ENCODE measurements around the gene SERTAD2. TPM values are rescaled to one million over a fixed set of nuclear protein-coding genes. Genes with fewer than 3 reads are reported as not detected.

SERTAD2 gene
- total RNA-seq, 1 experiment from 2014 or later, result 20.1 TPM

DNA sequence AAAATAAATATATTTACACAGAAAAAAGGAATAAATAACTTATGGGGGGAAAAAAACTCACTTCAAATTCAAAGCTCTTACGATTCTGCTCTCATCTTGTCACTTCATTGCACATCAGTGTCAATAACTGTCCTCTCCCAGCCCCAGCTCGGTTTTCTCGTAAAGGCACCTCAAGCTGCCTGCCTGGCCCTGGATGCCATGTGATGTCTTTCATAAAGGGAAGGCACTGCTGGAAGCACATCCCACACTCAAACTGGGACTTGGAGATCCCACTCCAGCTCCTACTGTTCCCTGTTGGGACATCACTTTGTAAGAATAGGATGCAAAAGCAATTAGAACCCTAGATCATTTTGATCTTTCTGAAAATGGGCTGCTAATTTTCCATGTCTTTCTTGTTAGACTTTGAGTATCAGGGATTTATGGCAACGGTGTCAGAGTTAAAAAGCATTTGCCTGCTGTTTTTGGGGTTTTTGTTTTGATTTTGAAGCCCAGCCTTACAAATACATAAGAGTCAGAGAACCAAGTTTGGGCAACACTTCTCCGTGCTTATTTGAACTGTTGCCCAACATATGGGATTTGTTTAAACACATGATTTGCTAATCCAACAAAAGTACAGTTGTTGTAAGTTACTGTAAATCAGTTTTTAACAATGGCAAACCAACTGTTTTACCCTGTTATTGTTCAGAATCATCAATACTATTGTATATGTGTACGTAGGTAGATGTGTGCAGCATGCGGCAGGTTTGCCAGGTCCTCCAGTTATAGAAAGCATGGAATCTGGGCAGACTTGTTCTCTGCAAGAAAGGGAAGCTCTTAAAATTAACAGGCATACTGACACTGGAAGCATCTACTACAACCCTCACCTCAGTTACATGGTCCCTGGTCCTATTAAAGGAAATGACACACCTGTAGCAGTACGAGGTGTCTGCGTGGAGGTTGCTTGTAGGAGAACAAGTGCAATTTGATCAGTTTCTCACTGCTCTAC, 20.6 kb downstream of the SERTAD2 start:
- no peak for DNase-seq (ENCODE audit: extremely low read depth, low read depth)

DNA sequence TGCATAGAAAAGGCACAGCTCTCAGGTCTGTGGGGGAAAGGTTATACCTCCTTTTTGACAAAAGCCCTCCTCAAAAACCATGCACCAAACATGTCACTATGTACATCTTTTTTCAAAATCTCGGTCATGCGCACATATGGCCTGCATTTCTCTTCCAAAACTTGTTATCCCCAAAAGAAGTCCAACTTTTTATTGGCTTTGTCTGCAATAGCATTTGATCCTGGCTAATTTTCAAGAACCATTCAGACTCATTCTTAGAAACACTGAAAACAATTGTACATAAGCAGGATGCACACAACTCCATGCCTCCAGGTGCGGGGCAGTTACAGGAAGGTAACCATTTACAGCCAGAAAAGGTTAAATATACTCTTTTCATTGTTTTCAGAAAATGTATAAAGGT, 21.9 kb downstream of the SERTAD2 start:
- no peak for DNase-seq (ENCODE audit: extremely low read depth, low read depth)

DNA sequence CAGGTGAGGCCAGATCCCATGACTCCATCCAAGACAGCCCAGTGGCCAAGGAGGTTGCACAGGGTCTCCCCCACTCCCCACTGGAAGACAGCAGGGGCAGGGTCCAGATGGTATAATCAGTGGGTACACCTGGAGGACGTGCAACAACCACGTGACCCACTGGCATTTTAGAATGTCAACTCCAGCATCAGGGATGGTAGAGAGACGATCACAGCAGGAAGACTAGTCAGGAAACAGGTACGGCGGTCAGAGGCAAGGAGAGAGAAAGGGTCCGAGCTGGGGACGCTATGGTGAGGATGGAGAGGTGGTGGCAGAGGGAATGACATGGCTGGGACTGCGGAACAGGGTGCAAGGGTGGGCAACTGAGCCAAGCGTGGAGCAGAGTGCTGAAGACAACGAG, 23.0 kb downstream of the SERTAD2 start:
- no peak for DNase-seq (ENCODE audit: extremely low read depth, low read depth)

DNA sequence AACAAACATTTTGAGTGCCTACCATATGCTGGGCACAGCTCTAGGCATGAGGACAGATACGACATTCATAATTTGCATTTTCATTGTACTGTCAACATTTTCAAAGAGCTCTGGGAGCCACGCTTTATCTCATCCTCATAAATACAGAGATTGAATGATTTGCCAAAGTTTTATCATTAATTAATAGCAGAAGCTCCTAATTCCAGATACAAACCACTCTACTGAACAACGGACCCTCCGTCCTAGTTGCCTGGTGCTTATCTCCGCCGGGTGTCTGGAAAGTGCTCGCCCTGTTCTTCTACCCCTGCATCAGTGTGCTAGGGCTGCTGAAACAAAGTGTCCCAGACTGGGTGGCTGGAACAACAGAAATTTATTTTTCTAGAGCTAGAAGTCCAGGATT, 23.8 kb downstream of the SERTAD2 start:
- no peak for DNase-seq (ENCODE audit: extremely low read depth, low read depth)

DNA sequence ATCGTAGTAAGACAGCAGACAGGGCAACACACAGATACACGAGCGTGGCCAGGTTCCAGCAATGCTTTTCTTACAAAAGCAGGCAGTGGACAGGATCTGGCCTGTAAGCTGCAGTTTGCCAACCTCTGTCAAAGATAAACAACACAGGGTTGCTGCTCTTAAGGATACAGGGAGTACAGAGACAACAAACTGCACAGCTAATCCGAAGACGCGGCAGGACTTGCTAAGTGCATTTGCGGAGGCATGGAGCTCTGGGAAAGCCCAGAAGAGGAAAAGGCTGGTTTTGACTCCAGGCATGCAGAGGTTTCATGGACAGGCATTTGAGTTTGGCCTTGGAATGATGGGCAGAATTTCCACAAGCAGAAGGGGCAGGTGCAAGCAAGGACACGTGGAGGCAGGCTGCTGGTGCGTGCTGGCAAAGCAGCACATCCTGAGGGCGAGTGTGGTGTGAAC, 24.4 kb downstream of the SERTAD2 start:
- DNase-seq (ENCODE audit: extremely low read depth, low read depth), result no peak

DNA sequence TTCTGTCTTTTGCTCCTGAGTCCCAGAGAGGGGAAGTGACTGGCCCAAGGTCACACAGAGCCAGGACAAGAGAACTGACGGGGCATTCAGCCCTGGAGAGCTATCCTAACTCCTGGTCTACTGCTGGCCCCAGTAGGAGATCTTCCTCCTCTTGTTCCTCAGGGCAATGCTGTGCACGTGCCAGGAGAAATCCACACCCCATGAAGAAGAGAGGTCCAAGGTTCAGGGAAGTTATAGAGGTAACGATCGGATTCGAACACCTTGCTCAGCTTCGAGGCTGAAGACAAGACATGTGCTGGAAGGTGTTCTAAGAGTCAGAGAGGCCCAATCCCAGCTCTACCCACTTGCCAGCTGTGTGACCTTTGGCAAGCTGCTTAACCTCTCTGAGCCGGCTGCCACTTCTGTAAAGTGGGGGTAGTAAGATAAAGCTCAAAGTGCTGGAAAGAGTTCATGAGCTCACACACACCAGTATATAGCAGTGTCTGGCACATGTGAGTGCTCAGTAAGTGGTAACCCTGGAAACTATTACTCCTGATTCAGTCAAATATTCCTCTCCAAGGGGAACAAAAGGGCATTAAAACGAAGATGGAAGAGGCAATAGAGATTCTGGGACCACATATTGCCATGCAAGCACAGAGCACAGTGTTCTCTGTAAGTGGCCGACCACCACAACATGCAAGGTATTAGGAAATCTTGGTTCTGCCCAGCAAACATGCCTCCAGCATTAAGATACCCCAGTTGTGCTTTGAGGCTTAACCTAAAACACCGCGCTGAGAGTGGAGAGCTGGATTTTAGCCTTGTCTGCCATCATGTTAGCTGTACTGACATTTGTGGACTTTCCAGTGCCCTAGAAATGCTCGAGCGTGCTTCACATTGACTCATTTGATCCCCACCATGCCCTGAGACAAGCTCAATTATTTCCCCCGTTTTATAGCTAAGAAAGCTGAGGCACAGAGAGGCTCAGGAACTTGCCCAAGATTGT, 25.6 kb downstream of the SERTAD2 start:
- DNase-seq (ENCODE audit: extremely low read depth, low read depth), result no peak

DNA sequence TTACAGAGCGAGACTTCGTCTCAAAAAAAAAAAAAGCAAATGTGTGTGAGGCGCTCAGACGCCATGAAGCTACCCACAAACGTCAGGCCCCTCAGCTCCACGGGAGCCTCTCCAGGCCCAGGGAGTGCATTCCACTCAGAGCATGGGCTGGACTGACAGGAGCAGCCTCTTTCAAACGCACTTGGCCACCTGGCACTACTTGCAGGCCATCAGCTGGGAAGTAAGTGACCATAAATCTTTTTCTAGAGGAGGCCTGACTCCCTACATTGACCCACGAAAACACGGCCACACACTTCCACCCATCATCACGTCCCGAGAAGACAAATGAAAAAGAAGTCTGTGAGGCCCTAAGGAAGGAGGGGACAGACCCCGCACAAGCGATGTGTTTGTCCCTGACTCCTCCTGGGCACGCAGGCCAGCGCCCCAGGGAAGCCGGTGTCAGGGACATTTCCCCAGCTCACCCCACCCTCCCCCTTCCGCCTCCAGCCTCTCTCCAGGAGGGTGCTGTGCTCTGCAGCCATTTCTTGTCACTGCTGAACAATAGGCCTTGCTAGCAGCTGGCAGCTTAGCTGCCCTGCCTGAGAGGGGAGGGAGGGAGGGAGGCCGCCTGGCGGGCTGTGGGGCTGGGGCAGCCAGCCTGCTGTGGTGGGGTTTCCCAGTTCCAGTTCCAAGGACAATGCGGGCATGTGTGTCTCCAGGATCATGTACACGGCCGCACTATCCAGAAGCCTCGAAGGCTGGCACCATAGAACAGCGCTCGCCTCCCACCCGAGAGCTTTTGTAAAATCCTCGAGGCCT, 26.6 kb downstream of the SERTAD2 start:
- no peak for DNase-seq (ENCODE audit: extremely low read depth, low read depth)

DNA sequence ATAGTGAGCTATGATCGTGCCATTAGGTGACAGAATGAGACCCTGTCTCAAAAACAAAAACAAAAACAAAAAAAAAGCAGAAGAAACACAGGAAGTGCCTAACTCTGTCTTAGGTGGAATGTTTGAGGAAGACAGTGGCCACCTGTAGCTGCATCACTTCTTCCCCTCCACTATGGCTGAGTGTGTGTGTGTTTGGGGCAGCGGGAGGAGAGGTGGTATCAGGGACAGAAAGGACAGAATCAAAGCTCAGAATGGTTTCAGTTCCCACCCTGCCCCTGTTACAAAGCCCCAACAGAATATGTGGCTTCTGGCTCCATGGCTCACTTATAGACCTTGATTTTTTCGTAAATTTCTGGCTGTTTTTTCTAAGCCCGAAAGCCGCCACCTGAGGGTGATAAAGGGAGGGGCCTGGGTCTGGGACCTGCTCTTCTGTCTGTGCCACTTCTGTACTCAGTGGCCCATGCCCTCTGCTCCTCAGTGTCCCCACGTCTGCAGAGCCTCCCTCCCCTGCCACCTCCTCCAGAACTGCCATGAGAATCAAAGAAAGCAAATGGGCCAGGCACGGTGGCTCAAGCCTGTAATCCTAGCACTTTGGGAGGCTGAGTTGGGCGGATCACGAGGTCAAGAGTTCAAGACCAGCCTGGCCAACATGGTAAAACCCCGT, 27.4 kb downstream of the SERTAD2 start:
- DNase-seq (ENCODE audit: extremely low read depth, low read depth), result no peak

DNA sequence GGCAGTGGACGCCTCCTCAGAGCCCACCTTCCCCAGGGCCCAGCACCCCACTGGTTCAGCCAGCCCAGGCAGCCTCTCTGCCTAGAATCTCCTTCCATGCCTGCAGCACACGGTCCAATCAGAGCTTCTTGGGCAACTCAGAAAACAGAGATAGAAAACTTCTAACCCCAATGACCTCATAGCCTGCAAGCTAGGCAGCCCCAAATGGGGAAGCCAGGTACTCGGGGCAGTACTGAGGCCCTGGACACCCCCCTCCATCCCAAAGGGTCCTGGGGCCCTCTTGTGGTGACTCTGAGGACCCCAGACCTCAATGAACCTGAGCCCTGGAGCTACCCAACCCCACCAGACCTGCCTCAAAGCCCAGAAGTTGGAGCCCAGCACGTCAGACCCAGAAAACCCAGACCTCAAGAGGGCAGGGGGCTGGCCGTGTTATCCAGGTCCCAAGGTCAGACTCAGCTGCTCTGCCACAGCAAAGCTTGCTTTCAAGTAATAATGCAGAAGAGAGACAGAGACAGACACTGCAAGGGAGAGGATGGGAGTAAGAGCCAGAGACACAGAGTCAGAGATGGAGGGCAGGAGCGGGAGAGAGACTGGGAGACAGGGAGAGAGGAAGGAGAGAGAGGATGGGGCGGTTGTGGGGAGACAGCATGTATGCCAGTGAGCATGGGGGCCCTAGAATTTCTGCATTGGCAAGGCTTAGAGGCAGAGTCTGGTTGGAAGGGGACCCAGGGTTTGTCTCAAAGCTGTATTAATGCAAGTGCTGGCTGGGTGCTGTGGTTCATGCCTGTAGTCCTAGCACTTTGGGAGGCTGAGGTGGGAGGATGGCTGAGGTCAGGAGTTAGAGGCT, 28.2 kb downstream of the SERTAD2 start:
- DNase-seq (ENCODE audit: extremely low read depth, low read depth), result no peak

DNA sequence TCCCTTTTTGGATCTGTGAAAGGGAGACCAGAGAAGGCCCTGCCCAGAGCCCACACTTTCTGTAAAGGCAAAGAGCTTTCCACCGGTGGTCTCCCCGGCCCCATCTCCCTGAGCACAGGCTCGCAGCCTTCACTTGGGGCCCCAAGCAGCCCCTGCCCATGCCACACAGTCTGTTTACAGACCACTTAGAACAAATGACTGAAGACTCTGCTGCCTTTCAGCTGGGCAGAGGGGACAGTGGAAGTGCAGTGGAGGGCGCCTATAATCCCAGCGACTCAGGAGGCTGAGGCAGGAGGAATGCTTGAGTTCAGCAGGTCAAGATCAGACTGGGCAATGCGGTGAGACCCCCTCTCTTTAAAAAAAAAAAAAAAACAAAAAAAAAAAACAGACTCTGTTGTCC, 28.9 kb downstream of the SERTAD2 start:
- no peak for DNase-seq (ENCODE audit: extremely low read depth, low read depth)

DNA sequence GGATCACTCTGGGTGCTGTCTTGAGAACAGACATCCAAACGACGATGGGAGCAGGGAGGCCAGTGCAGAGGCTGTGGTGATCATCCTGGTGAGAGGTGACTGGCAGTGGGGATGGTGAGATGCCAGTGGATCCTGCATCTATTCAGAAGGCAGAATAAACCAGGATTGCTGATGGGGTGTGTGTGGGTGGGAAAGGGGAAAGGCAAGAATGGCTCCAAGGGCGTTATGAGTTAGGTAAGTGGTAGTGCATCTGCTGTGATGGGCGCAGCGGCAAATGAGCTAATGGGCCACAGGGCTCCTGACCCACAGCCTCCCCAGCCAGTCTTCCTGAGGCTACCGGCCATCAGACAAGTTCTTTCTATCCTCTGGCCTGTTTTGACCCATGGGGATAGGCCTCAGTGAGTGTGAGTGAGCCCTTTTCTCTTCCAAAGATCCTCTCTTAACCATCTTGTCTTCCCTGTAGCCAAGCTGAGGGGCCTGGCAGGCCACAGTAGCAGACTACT, 29.6 kb downstream of the SERTAD2 start:
- DNase-seq (ENCODE audit: extremely low read depth, low read depth), result no peak

DNA sequence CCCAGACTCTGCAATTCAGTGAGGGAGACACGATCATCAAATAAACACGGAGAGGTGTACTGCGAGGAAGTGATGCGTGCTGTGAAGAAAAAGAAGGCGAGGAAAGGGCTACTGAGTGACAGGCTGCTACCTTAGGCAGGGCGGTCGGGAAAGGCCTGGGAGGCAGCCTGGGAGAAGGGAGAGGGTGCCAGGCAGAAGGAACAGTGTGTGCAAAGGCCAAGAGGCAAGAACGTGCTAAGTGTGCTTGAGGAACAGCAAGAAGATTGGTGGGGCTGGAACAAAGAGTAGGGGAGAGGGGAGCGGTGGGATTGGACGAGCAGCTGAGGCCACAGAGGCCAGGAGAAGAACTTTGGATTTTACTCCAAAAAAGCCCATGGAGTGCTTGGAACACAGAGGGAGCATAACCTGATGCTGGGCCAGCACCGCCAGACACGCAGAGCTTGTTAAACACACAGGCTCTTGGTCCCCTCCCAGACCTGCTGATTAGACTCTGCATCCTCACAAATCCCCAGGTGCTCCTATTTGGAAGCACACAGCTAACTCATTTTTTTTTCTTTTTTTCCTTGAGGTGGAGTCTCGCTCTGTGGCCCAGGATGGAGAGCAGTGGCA, 30.4 kb downstream of the SERTAD2 start:
- no peak for DNase-seq (ENCODE audit: extremely low read depth, low read depth)

DNA sequence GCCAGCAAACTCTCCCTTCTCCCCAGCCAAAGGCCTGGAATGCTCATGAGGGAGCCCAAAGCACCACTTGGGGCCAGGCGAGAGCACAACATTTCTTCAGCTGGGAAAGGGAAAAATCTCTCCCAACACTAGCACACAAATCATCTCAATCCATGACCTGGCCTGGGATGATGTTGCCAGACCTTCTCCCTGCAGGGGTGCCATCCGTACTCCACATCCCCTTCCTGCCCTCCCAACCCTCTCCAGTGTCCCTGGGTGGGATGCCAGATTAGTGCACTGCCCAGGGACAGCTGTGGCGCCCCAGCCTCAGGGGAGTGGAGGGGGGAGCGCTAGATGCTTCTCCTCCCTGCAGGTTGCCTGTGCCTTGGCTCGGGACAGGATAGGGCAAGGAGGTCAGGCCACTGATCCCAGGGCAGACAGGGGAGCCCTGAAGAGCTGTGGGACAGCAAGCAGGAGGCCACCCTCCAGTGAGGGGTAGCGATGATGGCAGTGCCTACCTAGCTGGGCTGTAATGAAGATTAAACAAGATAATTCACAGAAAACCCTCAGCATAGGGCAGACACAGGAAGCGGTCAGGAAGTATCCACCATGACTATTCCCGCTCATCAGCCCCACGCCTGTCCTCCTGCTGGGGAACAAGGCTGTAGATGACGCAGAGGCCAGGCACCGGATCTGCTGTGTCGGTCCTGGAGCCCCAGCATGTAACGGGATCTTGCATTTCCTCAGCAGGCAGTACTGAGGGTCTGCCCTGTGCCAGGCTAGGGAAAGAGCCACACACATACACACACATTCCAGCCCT, 31.1 kb downstream of the SERTAD2 start:
- DNase-seq (ENCODE audit: extremely low read depth, low read depth), result no peak

DNA sequence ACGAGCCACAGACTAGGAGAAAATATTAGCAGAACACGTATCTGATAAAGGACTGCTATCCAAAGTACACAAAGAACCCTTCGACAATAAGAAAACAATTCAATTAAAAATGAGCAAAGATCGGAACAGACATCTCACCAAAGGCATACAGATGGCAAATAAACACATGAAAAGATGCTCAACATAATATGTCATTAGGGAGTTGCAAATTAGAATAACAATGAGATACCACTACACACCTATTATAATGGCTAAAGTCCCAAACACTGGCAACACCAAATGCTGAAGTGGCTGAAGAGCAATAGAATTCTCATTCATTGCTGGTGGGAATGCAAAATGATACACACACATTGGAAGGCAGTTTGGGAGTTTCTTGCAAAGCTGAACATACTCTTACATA, 33.1 kb downstream of the SERTAD2 start:
- no peak for DNase-seq (ENCODE audit: extremely low read depth, low read depth)

DNA sequence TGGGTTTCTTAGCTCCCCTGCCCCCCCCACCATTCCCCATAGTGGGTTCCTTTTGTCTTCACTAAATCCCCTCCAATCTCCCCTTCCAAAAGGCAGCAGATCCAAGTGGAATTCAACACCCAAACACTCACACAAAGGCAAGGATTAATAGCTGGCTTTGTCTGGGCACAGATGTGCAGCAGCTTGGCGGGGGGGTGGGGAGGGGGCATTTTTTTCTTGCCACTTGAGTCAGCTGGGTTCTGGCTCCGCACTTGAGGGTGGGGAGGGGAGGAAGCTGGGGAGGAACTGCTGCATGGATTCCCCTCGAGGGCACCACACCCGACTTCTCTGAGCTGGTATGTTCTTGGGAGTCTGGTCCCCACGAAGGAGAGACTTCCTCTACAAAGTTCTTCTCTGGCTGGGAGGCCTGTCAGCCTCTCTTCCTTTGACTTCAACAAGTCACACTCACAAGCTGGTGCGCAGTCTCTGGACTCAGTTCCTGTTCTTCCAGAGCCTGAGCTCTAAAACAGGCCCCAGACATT, 36.0 kb downstream of the SERTAD2 start:
- DNase-seq (ENCODE audit: extremely low read depth, low read depth), result no peak

DNA sequence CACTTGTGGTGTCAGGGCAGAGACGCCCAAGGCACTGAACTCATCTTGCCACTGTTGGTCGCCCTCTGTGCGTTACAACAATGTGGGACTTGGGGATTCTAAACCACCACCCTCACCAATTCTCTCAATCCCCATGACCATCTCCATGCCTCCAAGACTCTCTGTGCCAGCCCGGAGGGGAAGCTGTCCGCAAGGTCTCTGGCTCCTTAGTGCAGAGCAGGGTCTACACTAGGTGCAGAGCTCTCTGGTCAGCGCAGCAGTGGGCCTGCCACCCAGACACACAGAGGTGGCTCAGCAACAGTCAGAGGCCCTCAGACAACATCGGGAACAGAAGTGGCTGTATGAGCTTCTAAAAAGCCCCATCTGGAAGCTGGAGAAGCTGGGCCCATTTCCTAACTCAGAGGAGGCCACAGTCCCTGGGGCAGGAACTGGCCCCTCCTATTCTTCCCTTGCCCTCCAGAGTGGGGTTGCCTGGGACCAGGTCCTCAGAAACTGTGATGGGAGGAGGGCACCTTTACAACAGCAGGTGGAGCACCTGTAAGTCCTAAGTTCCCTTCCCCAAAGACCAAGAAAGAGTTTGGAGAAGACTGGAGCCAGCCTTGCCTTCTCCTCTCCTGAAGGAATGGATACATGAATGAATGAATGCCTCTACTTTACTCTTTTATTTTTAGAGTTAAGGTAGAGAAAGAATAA, 37.7 kb downstream of the SERTAD2 start:
- DNase-seq (ENCODE audit: extremely low read depth, low read depth), result no peak

All from NCI-H460 (cell line).